Keratinocyte (primary cell): ENCODE results near the gene TYW1.
"Not testable (repeated sequence)": the region's sequence is repeated elsewhere in the genome, so short reads cannot be mapped to it uniquely, and the experiment has no call there.

Experiments
- CTCF ChIP-seq, 3 experiments: IDR thresholded peaks in 1 of 3; conservative IDR thresholded peaks in 1 of 3; optimal IDR thresholded peaks in 1 of 3; 2 replicates in 2 of 3; 3 replicates in 1 of 3; pipeline versions ENCODE3 to v1.5.1; 2011; ENCODE audit warnings: low read length in 3 of 3, mild to moderate bottlenecking in 3 of 3, moderate library complexity in 2 of 3, control low read depth in 1 of 3, inconsistent platforms in 1 of 3; ENCODE audit not compliant: insufficient read depth in 2 of 3; ENCODE audit errors: extremely low read depth in 1 of 3
- EZH2 ChIP-seq: IDR thresholded peaks from one replicate; pipeline ENCODE4 v1.6.1; 2012; ENCODE audit warnings: inconsistent platforms, mild to moderate bottlenecking, low read length, moderate library complexity

- not testable (repeated sequence) for TF ChIP-seq CTCF (optimal IDR thresholded peaks at IDR 0.05 in 1 of 3, IDR thresholded peaks at IDR 0.05 in 1 of 3, conservative IDR thresholded peaks at IDR 0.05 in 1 of 3; ENCODE audit: extremely low read depth in 1 of 3, insufficient read depth in 2 of 3, low read length in 3 of 3); EZH2
These were observed 180.1 kb downstream of the TYW1 start for GRCh38 chr7:67176730-67177129.
